Measurements from ENCODE around the gene MACROD2.
"Not testable (repeated sequence)": the region's sequence is repeated elsewhere in the genome, so short reads cannot be mapped to it uniquely, and the experiment has no call there.

The MACROD2 gene

DNA sequence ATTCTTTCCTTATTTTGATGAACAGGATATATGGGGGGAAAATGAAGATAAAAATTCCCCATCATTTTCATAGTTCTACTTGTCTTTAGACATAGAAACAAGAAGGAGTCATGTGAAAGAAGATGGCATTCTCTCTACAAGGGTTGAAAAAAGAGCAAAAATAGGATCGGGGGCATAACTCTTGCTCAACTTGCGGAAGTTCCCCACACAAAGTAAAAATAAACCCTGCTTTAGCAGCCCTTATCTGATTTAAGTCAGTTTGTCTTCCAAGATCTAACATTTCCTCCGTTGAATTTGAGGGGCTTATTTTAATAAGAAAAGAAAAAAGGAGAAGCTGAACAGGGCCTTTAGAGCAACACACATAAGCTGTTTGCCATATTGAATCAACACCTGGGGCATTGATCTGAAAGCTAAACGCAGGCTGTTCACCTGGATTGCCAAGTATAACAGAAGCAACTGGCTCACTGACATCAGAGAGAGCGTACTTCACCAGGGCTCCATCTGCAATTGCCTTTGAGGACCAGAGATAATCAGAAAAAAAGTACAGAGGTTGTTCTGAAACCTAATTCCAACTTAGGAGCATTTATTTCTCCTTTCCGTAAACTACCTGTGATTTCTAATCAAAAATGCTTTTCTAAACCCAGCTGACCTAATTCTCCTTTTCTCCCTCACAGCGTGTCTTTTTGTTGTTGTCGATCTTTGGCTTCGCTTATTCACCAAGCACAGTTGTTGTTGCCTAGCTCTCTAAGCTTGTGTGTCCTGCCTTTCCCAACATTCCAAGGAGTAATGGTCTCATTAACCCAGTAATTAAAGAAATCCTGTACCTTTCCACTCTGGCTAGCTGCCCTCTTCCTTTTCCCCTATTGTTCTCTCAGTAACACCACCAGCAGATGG is 2010.0 kb downstream of the MACROD2 start:
- TF ChIP-seq, protein P1, sequence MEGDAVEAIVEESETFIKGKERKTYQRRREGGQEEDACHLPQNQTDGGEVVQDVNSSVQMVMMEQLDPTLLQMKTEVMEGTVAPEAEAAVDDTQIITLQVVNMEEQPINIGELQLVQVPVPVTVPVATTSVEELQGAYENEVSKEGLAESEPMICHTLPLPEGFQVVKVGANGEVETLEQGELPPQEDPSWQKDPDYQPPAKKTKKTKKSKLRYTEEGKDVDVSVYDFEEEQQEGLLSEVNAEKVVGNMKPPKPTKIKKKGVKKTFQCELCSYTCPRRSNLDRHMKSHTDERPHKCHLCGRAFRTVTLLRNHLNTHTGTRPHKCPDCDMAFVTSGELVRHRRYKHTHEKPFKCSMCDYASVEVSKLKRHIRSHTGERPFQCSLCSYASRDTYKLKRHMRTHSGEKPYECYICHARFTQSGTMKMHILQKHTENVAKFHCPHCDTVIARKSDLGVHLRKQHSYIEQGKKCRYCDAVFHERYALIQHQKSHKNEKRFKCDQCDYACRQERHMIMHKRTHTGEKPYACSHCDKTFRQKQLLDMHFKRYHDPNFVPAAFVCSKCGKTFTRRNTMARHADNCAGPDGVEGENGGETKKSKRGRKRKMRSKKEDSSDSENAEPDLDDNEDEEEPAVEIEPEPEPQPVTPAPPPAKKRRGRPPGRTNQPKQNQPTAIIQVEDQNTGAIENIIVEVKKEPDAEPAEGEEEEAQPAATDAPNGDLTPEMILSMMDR (IDR thresholded peaks at IDR 0.05; ENCODE audit: insufficient read depth, low read depth, low read length, missing control alignments): no peak
- H3K4me3 ChIP-seq (ENCODE audit: low read depth, low read length): no peak overlapping the region
- no peak for DNase-seq (ENCODE audit: low read depth)

DNA sequence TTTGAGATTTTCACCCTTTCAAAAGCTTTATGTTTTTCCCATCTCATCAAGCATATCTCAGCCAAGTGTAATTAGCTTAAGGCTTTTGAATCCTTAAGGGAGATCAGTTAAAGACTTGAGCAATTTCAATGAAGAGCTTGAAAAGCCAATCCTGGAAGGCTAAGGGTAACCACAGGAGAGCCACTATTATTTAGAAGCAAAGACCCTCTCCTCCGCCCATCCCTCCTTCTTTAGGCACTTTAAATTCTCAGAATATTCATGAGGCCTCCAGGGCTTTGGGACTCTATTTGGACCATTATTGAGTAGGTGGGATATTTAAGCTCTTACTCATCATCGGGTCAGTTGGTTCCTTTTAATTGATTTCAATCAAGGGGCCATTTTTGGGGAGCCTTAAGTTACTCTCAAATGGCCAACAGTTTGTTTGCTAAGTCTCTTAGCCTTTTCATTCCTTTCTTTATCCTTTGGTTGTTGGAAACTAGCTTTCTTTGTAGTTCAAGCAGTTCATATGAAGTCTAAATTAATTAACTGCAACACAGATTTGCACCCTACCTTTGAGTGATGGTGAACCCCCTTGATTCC is 2010.7 kb downstream of the MACROD2 start:
- DNase-seq (ENCODE audit: low read depth): no peak
- no peak overlapping the region for H3K4me3 ChIP-seq (ENCODE audit: low read depth, low read length)
- TF ChIP-seq, protein P1 (IDR thresholded peaks at IDR 0.05; ENCODE audit: insufficient read depth, low read depth, low read length, missing control alignments): no peak

DNA sequence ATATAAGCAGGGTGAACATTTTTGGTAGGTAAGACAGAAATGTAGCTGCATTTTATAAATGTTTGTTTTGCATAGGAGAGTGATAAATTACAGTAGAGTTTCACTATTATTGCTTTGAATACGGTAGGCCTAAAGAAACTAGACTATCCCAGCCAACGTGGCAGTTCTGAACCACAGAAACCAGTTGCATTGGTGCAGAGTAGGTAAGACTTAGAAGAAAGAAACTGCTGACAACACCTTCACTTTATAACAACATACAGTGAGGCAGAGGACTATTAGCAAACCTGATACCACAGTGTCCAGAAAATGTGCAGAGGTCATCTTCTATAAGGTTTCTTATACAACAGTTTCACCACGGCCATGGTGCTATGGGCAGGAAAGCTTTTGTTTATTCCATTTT is 2011.8 kb downstream of the MACROD2 start:
- DNase-seq (ENCODE audit: low read depth): peak; percentile 85
- TF ChIP-seq, protein P1 (IDR thresholded peaks at IDR 0.05; ENCODE audit: insufficient read depth, low read depth, low read length, missing control alignments): no peak
- no peak overlapping the region for H3K4me3 ChIP-seq (ENCODE audit: low read depth, low read length)

DNA sequence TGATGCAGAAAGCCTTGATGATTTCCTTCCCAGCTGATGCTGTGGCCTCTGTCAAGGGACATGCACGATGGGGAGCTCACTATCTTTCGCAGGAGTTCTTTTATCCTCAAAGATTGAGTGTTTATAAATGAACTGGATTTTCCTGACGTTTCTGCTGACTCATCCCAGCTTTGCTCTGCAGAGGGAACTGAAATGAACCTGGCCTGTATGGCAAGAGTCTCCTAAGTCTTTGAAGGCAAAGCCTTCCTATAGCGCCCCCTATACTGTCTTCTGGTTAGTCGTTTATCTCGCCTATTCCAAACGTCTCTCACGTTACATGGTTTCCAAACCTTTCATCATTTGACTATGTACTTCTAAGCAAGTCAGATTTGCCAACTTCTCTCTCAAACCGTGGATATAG is 2012.6 kb downstream of the MACROD2 start:
- no peak overlapping the region for H3K4me3 ChIP-seq (ENCODE audit: low read depth, low read length)
- TF ChIP-seq, protein P1 (IDR thresholded peaks at IDR 0.05; ENCODE audit: insufficient read depth, low read depth, low read length, missing control alignments): no peak
- DNase-seq (ENCODE audit: low read depth): no peak

DNA sequence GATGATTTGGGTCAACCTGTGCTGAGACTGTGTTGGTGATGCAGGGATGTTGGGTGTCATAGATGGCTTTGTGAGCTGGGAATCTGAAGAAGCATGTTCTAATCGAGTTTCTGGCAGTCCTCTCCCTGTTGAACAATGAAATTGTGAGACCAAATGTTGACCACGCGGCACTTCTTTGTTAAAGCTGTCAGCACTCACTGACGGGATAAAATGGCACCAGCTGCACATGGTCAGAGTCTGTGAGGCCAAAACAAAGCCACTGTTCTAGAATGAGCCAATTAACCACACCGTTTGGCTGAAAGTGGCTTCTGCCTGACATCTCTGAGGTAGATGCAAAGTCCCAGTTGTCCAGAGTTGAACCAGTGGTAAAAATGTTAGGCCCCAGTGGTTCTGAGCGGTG is 2015.7 kb downstream of the MACROD2 start:
- DNase-seq (ENCODE audit: low read depth): no peak
- H3K4me3 ChIP-seq (ENCODE audit: low read depth, low read length): no peak overlapping the region
- TF ChIP-seq, protein P1 (IDR thresholded peaks at IDR 0.05; ENCODE audit: insufficient read depth, low read depth, low read length, missing control alignments): no peak

DNA sequence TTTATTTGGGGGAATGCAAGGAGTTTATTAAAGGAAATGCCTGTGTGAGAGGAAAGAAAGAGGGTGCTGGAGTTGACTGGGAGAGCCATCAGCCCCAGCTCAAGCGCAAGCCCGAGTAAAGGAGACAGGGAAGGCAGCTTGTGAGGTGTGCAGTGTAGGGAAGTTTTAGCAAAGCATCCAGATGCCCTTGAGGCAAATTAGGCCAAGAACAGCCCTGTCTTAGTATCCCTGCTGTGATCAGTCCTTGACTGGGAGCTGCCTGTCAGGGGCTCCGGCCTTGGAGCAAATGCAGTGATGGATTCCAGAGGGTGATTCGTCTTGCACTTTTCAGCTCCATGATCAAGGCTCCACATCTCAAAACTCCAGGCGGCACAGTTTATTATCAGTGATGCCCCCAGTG is 2016.2 kb downstream of the MACROD2 start:
- H3K4me3 ChIP-seq (ENCODE audit: low read depth, low read length): no peak overlapping the region
- TF ChIP-seq, protein P1 (IDR thresholded peaks at IDR 0.05; ENCODE audit: insufficient read depth, low read depth, low read length, missing control alignments): no peak
- no peak for DNase-seq (ENCODE audit: low read depth)

DNA sequence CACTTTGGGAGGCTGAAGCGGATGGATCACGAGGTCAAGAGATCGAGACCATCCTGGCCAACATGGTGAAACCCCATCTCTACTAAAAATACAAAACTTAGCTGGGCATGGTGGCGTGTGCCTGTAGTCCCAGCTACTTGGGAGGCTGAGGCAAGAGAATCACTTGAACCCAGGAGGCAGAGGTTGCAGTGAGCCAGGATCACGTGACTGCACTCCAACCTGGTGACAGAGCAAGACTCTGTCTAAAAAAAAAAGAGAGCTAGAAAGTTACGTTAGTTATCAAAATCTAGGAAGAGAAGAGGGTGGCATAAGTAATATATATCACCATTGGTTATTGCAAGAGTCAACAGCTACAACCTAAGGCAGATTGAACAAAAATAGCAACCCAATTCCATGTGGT is 2017.6 kb downstream of the MACROD2 start:
- not testable (repeated sequence) for DNase-seq (ENCODE audit: low read depth); H3K4me3 ChIP-seq (ENCODE audit: low read depth, low read length)
